ENCODE data around the gene KLF5.
"Not testable (repeated sequence)": the region's sequence is repeated elsewhere in the genome, so short reads cannot be mapped to it uniquely, and the experiment has no call there.

KLF5 gene

GRCh38 chr13:73058736-73059459, at the start of gene KLF5:
TSS of gene KLF5 (plus strand) at chr13:73059005. CDS start at chr13:73059328, 323 bp downstream.
- peak; percentile 89 for DNase-seq (ENCODE audit: low spot score)

DNA sequence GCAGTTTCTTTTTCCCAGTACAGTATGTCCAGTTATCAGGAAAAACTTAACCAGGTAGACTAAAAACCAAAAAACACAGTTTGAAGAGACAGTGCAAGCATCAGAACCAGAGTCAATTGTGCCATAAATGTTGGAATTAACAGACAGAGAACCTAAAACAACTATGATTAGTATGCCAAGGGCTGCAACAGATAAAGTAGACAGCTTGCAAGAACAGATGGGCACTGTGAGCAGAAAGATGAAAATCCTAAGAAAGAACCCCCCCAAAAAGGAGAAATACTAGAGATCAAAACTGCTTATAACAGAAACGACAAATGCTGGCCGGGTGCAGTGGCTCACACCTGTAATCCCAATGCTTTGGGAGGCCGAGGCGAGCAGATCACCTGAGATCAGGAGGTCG, 47.1 kb upstream of the KLF5 start:
- no peak for DNase-seq (ENCODE audit: low spot score)

DNA sequence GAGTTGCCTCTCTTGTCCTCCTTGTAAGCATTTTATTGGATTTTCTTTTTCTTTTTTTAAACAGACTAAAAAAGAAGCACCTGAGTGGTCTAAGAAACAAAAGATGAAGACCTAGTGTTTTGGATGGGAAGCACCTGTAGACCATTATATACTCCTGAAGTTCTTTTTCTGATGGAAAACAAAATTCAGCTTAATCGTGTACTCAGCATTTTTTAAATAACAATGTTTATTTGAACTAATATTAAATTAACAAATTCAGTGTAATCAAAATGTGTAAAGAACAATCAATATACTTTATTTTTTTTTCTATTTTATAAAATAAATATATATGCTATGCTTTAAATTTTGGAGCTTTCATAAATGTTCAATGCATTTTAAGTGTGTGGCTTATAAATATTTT, 43.0 kb upstream of the KLF5 start:
- DNase-seq (ENCODE audit: low spot score): no peak

- DNase-seq (ENCODE audit: low spot score): no peak
These were observed 40.5 kb upstream of the KLF5 start for GRCh38 chr13:73018336-73018735.

- peak; percentile 41 for DNase-seq (ENCODE audit: low spot score)
These were observed 33.4 kb upstream of the KLF5 start for GRCh38 chr13:73025217-73026012.

DNA sequence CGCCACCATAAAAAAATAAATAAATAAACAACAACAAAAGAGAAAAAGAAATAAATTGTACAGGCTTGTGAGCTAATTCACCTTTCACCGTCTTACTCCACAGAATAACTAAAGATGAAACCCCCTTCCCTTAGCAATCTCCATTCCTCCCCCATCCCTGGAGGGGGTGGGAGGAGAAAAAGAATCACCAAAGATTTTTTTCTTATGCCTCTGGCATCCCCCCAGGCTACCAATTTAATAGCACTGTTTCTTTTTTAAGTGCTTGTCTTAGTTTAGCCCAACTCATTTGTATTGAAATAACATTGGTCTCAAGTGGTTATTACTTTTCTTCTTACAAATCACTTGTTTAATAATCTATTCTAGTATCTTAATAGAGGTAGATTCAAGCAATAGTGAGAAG, 23.9 kb upstream of the KLF5 start:
- no peak for DNase-seq (ENCODE audit: low spot score)

- DNase-seq (ENCODE audit: low spot score): no peak
These were observed 23.1 kb upstream of the KLF5 start for GRCh38 chr13:73035660-73036059.

GRCh38 chr13:73036566-73036965, 22.2 kb upstream of the KLF5 start:
- no peak for DNase-seq (ENCODE audit: low spot score)

DNA sequence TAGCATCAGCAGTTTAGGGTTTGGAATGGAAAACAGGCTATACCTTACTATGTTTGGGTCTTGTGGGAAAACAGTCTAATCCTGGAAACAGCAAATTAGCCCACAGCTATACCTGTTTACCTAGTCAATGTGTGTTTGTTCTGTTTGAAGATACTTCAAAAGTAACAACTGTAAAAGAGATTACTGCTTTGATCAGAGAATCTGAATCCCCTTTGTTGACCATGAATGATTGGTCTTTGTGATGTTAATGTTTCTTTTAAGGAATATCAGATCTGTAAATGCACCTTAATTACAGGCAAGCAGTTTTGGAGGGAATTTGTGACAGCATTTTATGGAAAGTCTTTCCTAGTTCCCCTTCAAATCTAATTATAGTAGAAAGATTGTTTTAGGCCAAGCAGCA, 20.7 kb upstream of the KLF5 start:
- DNase-seq (ENCODE audit: low spot score): no peak

- DNase-seq (ENCODE audit: low spot score): no peak
These were observed 19.4 kb upstream of the KLF5 start for GRCh38 chr13:73039201-73040108.

- DNase-seq (ENCODE audit: low spot score): no peak
These were observed 18.3 kb upstream of the KLF5 start for GRCh38 chr13:73040484-73040883.

- DNase-seq (ENCODE audit: low spot score): no peak
These were observed 17.7 kb upstream of the KLF5 start for GRCh38 chr13:73040968-73041596.

DNA sequence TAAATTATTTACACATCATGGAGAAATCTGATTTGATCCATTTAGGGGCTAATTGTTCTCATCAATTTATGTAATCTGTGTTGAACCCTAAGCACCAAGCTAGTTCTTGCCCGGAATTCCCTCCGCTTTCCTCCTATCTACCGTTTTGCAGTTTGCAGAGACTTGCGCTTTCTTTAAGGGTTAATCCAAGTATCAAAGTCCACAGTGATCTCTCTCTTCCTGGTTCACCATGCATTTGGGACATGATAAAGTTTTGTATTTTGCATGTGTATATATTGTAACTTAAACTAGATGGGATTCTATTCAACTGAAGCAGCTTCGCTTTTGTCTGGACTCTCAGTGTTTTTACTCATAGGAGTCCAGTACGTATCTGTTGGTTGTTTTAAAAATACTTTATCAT, 13.8 kb upstream of the KLF5 start:
- DNase-seq (ENCODE audit: low spot score): no peak

DNA sequence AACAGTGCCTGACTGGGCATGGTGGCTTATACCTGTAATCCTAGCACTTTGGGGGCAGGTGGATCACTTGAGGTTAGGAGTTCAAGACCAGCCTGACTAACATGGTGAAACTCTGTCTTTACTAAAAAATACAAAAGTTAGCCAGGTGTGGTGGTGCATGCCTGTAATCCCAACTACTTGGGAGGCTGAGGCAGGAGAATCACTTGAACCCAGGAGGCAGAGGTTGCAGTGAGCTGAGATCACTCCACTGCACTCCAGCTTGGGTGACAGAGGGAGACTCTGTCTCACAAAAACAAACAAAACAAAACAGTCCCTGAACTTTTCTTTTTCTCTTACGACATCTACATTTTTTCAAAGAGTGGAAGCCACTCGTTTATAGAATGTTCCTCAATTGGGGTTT, 10.2 kb upstream of the KLF5 start:
- not testable (repeated sequence) for DNase-seq (ENCODE audit: low spot score)

- no peak for DNase-seq (ENCODE audit: low spot score)
These were observed 4.1 kb upstream of the KLF5 start for GRCh38 chr13:73054712-73055111.

DNA sequence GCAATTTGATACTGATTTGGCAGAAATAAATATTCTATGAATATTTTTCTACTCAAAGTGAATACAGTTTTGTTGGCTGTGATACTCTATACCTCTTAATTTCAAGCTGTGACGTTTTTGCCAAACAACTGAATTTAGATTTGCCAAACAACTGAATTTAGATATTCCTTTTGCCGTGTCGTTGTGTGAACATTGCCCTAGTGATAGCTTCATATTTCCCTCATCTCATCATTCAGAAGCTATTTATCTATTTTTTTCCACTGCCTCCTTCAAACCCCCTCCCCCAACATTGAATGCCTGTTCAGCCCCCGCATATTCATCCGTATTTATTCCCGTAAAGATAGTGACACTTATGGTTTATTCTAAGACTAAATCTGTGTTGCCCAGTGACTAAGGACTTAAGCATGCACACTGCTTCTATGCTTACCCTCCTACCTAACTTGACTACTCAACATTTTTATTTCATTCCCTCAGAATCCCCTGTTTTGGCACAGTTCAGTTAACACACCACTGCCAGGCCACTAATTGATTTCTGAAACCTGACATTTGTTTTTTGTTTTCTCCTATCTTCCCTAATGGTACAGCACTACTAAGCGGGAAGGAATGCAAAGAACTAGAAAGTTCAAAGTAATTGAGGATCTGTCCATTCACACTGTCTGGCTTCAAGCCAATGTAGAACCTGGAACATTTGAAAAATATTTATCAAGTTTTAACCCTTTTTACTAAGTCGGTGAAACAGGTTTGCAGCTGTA, 2.8 kb upstream of the KLF5 start:
- DNase-seq (ENCODE audit: low spot score): peak; percentile 14

DNA sequence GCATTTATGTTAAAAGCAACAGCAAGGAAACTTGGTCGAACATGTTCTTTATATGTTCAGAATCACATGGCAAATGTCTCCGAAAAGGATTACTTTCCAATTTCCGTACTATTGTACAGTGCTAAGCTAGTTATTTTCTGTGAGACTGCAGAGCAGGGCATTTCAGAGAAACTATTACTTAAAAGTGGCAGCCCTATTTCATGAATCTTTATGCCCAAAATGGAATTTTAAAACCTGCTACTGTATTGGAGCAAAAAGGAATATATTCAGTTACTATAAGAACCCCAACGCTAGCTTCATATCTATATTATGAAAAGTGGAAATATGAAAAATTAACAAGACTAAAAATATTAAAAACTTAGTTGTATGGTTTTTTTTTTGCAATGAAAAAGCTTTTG, 2.2 kb upstream of the KLF5 start:
- DNase-seq (ENCODE audit: low spot score): no peak

GRCh38 chr13:73057284-73058063, 1.3 kb upstream of the KLF5 start:
- DNase-seq (ENCODE audit: low spot score): no peak

GRCh38 chr13:73058064-73058313, 816 bp upstream of the KLF5 start:
- DNase-seq (ENCODE audit: low spot score): no peak

DNA sequence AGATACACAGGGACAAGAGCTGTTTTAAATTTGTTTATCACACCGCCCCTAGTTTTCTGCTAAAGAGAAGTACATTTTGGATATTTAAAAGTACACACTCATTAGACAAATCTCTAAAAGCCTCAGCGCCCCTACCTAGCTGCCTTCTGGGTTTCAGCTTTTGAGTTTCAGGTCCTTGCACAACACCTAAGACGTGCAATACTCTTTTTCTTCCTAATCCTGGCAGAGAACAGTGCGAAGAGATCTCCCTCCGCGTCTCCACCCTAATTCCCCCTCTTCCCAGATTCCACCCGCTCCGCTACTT, 421 bp upstream of the KLF5 start:
- no peak for DNase-seq (ENCODE audit: low spot score)

Measured in kidney capillary endothelial cell (primary cell).